Measurements from ENCODE around the gene AKNAD1.
"Not testable (repeated sequence)": the region's sequence is repeated elsewhere in the genome, so short reads cannot be mapped to it uniquely, and the experiment has no call there.

AKNAD1 gene

GRCh38 chr1:108803548-108803947 is 53.3 kb downstream of the AKNAD1 start:
- DNase-seq, result no peak
- in situ Hi-C loops (cut with MboI; ENCODE audit: low pct_unique_long_range_greater_than_20kb, low sequenced_read_pairs), result no loop called here

- in situ Hi-C loops (cut with MboI; ENCODE audit: low pct_unique_long_range_greater_than_20kb, low sequenced_read_pairs), result no loop called here
- DNase-seq, result no peak
Observed at GRCh38 chr1:108801101-108801500, 55.8 kb downstream of the AKNAD1 start.

GRCh38 chr1:108799001-108799400 is 57.9 kb downstream of the AKNAD1 start:
- no peak for DNase-seq
- in situ Hi-C loops (cut with MboI; ENCODE audit: low pct_unique_long_range_greater_than_20kb, low sequenced_read_pairs), result no loop called here

GRCh38 chr1:108792420-108792819 is 64.5 kb downstream of the AKNAD1 start:
- in situ Hi-C loops (cut with MboI; ENCODE audit: low pct_unique_long_range_greater_than_20kb, low sequenced_read_pairs), result no loop called here
- no peak for DNase-seq

GRCh38 chr1:108791790-108792189 is 65.1 kb downstream of the AKNAD1 start:
- no peak for DNase-seq
- in situ Hi-C loops (cut with MboI; ENCODE audit: low pct_unique_long_range_greater_than_20kb, low sequenced_read_pairs), result no loop called here

- DNase-seq, result no peak
- in situ Hi-C loops (cut with MboI; ENCODE audit: low pct_unique_long_range_greater_than_20kb, low sequenced_read_pairs), result no loop called here
Observed at GRCh38 chr1:108785880-108786279, 71.0 kb downstream of the AKNAD1 start.

- in situ Hi-C loops (cut with MboI; ENCODE audit: low pct_unique_long_range_greater_than_20kb, low sequenced_read_pairs), result no loop called here
- DNase-seq, result no peak
Observed at GRCh38 chr1:108785264-108785663, 71.6 kb downstream of the AKNAD1 start.

GRCh38 chr1:108781575-108781944 is 75.3 kb downstream of the AKNAD1 start:
- DNase-seq; in situ Hi-C loops (cut with MboI; ENCODE audit: low pct_unique_long_range_greater_than_20kb, low sequenced_read_pairs): not testable (repeated sequence)

GRCh38 chr1:108780937-108781574 is 75.8 kb downstream of the AKNAD1 start:
- in situ Hi-C loops (cut with MboI; ENCODE audit: low pct_unique_long_range_greater_than_20kb, low sequenced_read_pairs), result no loop called here
- DNase-seq, result no peak

- in situ Hi-C loops (cut with MboI; ENCODE audit: low pct_unique_long_range_greater_than_20kb, low sequenced_read_pairs), result no loop called here
- no peak for DNase-seq
Observed at GRCh38 chr1:108779455-108779854, 77.4 kb downstream of the AKNAD1 start.

- in situ Hi-C loops (cut with MboI; ENCODE audit: low pct_unique_long_range_greater_than_20kb, low sequenced_read_pairs), result no loop called here
- DNase-seq, result no peak
Observed at GRCh38 chr1:108777839-108778238, 79.1 kb downstream of the AKNAD1 start.

- in situ Hi-C loops (cut with MboI; ENCODE audit: low pct_unique_long_range_greater_than_20kb, low sequenced_read_pairs), result no loop called here
- DNase-seq, result no peak
Observed at GRCh38 chr1:108767708-108768107, 89.2 kb downstream of the AKNAD1 start.

- no peak for DNase-seq
- in situ Hi-C loops (cut with MboI; ENCODE audit: low pct_unique_long_range_greater_than_20kb, low sequenced_read_pairs), result no loop called here
Observed at GRCh38 chr1:108767115-108767514, 89.8 kb downstream of the AKNAD1 start.
